Skeletal muscle cell (primary cell): Measurements from ENCODE around the gene IFITM10.
"Not testable (repeated sequence)": the region's sequence is repeated elsewhere in the genome, so short reads cannot be mapped to it uniquely, and the experiment has no call there.

Experiments used
- DNase-seq: peaks from one replicate; pipeline ENCODE4 v3.0.0-alpha.2; 2010; ENCODE audit warnings: low read depth
- H3K4me3 ChIP-seq: 2 replicates; pipeline ENCODE4 v1.5.1; 2011; ENCODE audit warnings: low read depth, mild to moderate bottlenecking, control low read depth, low read length, moderate library complexity

The IFITM10 gene

GRCh38 chr11:1701091-1701807 is 49.1 kb downstream of the IFITM10 start:
- no peak for DNase-seq

DNA sequence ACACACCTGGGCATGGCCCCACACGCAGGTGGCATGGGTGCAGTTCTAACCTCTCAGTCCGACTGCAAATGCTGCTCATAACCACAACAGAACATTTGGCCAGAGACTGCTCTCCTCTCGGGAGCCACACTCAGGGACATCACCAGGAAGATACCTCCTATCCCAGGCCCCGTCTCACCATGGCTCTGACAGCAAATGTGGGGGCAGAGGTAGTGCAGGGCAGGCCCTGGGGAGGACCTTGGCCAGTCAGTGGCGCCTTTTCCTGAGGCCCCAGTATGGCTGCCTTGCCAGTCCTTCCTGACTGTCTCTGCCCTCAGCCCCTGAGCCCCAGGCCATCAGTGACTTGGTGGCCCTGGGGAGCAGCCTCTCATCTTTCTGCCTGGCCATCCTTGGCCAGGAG is 50.6 kb downstream of the IFITM10 start:
- no peak overlapping the region for H3K4me3 ChIP-seq
- DNase-seq, result no peak

More at GRCh38 chr11:1701091-1701807, 49.1 kb downstream of the IFITM10 start:
- no peak overlapping the region for H3K4me3 ChIP-seq

GRCh38 chr11:1696608-1697570 is 53.5 kb downstream of the IFITM10 start, which contains the start of gene KRTAP5-6:
TSS of gene KRTAP5-6 (plus strand) at chr11:1697195. CDS start at chr11:1697246, 51 bp downstream.
- H3K4me3 ChIP-seq, result no peak within 1 kb of the TSS
- no peak for DNase-seq

GRCh38 chr11:1695548-1696108 is 54.8 kb downstream of the IFITM10 start:
- no peak overlapping the region for H3K4me3 ChIP-seq
- DNase-seq, result no peak

GRCh38 chr11:1694846-1695547 is 55.4 kb downstream of the IFITM10 start:
- no peak for DNase-seq
- no peak overlapping the region for H3K4me3 ChIP-seq

DNA sequence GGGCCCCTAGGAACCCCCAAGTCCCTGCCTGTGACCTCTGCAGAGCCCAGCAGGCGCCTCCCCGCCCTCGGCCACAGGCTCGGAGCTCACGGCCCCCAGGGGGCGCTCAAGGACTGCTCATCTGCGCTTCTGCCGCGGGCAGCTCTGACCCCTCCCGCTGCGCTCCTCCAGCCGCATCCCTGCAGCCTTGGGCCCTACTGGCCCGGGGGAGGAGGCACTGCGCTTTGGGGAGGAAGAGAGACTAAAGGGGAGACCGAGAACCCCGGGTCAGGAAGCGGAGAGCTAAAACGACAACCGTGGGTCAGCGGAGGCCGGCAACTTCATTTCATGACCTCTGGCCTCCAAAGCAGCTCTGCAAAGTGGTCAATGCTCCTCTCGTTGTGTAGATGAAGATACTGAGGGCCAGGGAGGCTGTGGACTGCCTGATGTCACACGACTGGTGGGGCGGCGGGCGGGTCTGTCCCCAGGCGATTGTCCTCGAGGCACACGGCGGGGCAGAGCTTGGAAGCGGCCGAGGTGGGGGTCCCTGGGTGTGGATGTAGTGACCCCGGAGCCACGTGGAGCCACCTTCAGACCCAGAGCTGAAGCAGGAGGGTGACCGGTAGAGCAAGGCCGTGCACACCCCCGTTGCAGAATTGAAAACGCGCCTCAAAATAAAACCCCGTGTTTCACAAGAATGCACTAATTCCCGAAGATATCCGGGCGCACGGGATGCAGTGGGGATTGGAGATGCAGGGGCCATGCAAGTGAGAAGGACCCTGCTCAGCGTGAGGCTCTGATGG is 56.1 kb downstream of the IFITM10 start:
- H3K4me3 ChIP-seq, result peak overlapping the region; percentile 37
- peak; percentile 20 for DNase-seq

DNA sequence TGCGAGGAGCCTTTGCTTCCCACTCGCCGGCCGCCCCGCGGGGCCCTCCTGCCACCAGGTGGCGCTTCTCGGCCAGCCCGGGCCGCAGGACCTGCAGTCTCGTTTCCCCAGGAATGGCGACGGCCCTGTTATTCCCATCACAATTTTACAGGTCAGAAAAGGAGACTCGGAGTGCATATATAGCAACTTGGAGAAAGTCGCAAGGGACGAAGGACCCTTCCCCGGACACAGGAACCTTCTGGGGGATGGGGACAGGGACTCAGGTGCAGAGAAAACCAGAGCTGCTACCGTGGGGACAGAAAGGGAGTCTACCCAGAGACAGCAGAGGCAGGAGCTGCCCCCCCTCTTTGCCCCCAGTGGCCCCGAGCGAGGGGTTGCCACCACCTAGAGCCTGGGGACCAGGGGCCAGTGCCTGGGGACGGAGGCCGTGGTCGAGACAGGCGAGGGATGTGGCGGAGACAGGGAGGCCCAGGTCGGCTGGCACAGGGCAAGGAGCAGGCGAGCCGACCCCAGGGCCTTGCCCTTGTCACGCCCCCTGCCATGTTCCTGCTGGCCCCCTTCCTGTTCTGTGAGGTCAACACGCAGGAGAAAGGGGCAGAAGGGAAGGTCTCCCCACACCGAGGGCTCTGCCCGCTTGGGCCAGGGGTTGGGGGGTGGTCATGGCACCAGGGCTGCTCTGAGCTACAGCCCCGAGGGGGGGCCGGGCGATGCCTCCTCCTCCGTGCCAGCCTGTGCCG is 56.9 kb downstream of the IFITM10 start:
- peak; percentile 9 for DNase-seq
- H3K4me3 ChIP-seq, result peak overlapping the region; percentile 37

GRCh38 chr11:1692708-1693326 is 57.6 kb downstream of the IFITM10 start:
- no peak for DNase-seq
- H3K4me3 ChIP-seq, result no peak overlapping the region

DNA sequence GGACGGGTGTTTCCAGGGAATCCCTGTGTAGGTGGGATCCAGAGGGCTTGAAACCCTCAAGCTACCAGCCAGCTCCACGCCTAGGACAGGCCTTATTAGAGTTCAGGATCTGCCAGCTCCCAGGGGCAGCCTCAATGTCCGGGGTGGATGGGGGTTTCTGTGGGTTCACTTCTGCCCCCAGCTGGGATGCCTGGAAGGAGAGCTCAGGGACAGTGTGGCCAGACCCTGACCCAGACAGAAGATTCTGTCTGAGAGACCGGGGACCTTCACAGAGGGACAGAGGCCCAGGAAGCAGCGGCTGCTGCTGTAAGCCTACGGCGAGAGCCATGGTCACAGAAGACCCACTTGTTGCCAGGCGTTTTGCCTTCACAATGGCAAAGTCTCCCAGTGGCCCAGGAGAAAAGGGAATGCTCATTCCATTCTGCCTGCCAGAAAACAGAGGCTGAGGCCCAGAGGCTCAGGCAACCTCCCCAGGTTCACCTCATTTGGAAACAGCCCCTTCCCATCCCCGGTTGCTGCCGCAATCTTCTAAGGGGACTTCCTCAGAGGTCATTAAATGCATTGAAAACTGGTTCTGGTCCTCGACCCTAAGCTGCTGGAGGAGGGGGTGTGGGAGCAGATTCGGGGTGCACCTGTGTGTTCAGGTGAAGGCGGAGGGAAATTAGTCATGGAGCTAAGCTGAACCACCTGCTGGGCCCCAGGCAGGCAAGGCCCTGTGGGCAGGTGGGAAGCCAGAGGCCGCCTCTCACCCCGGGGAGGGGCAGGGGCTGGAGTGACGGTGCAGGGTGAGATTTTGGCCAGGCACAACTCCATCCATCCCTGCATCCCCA is 58.3 kb downstream of the IFITM10 start:
- no peak overlapping the region for H3K4me3 ChIP-seq
- no peak for DNase-seq

DNA sequence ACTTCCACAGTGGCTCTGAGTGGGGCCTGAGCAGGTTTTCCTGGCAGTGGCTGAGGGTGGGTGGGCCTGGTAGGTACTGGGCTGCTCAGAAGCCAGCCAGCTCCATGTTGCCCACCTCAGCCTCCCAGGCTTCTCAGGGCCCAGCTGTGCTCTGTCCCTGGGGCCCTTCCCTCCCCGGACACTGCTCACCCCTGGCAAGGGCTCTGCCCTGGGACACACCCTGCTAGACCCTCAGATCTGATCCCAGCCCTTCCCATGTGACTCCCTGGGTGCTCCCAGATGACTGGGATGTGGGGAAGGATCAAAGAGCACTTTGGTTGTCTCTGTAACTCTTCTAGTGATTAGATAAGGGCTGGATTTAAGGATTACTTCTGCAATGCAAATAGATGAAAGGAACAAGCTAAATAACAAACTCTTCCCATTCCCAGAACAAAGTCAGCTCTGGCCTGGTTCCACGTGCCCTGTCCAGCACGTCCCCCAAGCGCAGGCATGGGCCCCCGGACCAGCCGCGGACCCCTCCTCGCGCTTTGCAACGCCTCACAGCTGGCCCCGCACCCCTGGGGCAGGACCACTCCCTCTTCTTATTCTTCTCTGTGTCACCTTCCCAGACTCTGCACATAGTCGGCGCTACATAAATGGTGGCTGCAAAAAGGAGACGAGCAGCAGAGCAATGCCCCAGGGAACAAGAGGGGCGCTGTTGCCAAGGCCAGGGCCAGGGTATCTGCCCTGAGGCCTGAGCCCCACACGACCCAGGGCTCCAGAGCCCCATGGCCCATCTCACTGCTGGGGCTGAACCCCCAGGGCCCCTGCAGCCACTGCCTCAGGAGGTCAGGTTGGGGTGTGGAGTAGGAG is 59.1 kb downstream of the IFITM10 start:
- no peak overlapping the region for H3K4me3 ChIP-seq
- DNase-seq, result no peak

GRCh38 chr11:1690167-1691025 is 60.0 kb downstream of the IFITM10 start:
- no peak for DNase-seq
- no peak overlapping the region for H3K4me3 ChIP-seq

DNA sequence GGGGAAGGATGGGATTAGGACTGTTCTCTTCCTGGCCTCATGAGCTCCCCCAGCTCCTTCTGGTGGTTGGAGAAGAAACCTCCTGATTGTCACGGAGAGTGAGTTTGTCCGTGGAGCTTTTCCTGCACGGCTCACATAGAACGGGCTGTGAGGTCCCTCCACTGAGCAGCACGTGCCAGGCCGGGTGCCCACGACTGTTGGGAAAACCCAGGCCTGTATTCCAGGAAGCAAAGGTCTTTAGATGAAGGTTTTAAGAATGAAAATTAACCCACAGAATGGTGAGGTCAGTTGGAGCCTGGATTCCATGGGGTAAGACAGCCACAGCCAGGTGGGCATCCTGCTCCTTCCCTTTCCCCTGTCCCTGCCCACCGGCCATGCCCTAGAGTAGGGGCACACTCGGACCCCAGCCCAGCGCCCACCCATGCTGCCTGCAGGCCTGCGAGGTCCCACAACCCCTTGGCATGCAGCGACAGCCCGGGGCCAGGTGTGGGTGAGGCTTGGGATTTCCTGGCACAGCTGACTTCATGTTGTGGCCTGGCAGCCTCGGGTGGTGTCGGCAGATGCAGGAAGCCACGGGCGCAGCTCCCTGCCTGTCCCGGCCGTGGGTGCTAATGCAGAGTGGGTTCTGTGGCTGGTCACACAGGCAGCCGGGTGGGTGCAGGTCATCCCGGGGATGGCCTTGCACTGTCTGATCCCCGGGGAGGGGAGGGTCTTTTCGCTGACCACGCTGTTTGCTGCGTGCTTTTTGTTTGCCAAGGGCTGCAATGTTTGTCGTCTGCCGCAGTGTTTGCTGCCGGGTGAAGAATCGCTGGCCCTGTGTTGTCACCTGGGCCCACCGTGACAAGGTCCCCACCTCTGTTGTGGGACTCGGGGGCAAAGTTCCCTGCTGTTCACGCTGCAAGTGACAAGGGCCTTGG is 60.9 kb downstream of the IFITM10 start:
- H3K4me3 ChIP-seq, DNase-seq: not testable (repeated sequence)

GRCh38 chr11:1688336-1688947 is 62.0 kb downstream of the IFITM10 start:
- not testable (repeated sequence) for DNase-seq, H3K4me3 ChIP-seq

GRCh38 chr11:1686220-1686619 is 64.2 kb downstream of the IFITM10 start:
- H3K4me3 ChIP-seq, DNase-seq: not testable (repeated sequence)
